HK-2 (cell line): ENCODE results near the gene C1orf167.
A peak's percentile ranks its signal among the peaks of the same experiment; 100 is the strongest.

Experiments
- DNase-seq: peaks from one replicate; pipeline ENCODE4 v3.0.0-alpha.2; 2018; ENCODE audit not compliant: unreplicated experiment

Gene C1orf167, protein sequence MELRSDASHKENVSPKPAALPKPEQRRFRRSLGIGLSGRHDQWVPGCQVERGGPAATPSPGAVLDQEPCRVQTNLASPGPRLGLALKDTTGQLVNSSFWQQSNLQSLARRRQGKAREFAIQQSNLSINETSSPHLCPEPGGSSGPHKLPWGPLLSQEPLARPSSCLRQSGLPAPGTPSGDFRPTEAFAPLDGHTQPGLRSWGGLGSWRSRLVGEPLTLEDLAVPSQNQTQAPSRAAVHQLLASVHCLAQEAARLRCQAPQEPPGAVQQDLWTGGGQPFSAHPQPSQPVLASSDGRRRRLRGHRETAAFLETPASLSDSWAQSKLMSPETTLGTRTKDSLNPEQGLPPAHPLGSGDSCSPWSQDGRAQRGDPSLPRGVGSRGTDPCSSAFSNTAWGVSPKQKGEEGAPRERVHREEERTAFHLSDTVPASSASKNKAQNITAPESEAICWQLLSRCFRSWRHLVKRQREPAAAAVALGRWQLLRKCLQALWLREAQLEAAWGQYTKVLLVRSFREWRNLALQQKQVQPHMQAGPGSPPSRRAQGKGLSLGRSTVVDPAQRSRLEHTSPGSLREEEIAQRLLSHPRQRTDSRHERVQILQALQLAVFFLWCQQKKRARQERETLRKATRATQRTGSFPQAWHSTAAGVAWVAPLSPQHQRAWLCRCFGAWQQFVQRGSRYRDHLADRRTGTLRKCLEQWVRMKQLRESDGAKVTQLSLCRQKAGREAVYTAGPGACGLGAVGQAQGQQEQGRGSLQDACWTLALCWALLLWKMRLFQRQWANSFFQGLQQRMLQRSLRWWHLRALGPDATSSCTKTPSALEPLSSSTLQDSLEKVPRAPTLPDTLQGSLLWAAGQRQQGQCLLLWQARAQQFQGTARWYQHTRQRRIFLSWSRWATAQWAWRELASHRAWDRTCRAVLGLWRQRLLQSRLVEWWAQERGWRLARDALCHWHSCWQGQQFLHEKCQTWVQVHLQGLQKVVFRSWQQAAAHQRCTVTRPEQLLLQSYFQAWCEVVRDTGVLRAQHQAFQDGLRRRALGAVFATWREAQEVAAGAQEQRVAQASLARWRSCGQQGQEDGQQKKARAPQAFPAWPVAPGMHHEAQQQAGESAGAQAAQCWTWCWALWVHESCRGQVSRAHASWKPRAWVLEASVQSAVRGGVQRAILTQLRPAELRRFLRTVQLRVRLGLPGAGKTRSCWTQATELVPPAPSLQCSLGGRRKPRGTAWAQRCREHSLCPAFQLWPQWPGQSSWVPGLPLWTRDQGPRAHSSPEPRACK (N-terminal part only)

DNA sequence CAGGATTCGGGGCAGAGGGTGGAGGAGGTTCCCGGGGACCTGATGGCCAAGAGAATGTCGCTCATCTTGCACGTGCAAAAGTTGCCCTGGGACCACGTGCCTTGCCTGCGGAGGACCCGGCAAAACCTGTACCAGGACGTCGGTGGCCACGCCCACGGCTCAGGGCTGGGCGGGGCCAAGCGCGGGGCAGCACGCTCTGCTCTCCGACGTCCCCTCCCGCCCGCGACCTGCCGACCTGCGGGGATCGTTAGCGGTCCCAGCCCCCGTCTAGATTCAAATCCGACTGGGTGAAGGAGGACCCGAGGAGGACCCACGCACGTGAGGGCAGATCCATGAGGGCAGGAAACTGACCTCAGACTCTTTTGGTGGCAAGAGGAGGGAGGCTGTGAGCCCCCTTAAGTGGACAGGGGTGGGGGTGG is at the start of gene C1orf167:
Gene C1orf167 (plus strand): TSS at position 206 of the 419 bp plus-strand sequence. CDS start 2,208 bp downstream, outside the sequence.
- no peak for DNase-seq

DNA sequence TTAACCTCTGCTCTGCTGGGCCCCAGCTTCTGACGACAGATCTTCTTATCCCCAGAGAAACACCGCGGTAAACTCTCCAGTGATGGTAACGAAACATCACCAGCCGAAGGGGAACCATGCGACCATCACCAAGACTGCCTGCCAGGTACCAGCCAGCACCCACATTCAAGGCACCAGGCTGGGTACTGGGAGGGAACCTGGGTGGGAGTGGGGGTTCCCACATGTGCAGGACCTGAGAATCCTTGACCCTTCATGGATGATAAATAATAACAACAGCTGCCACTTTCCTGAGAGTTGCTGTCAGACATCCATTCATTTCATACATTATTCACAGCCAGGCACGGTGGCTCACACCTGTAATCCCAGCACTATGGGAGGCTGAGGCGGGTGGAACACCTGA is 49.7 kb upstream of the C1orf167 start:
- DNase-seq, result no peak

- no peak for DNase-seq
These were observed 48.9 kb upstream of the C1orf167 start for GRCh38 chr1:11713095-11713494.

GRCh38 chr1:11714831-11715575 is 47.0 kb upstream of the C1orf167 start:
- no peak for DNase-seq

- peak; percentile 63 for DNase-seq
These were observed 42.5 kb upstream of the C1orf167 start for GRCh38 chr1:11719313-11720032.

DNA sequence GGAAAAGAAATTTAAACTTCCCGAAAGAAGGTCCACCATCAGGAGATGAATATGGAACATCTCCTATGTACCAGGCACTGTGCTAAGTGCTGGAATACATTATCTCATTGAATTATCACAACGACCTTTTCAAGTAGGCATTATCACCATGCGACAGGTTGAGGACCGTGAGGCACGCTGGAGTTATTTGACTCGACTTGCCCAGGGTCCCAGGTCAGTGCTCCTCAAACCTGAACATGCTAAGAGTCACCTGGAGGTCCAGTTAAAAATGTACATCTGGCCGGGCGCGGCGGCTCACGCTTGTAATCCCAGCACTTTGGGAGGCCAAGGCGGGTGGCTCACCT is 42.0 kb upstream of the C1orf167 start:
- no peak for DNase-seq

DNA sequence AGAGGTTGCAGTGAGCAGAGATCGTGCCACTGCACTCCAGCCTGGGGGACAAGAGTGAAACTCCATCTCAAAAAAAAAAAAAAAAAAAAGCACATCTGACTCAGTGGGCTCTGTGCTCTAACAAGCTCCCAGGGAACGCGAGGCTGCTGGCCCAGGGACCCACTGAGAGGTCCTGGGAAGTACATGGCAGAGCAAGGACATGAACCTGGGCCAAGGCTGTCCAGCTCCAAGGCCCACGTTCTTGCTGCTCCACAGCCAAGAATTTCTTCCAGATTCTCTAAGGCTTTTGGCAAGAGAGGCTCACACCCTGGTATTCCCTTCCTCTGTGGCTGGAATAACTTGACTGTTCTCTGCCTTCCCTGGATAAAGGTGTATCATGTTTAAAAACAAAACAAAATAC is 41.5 kb upstream of the C1orf167 start:
- no peak for DNase-seq

DNA sequence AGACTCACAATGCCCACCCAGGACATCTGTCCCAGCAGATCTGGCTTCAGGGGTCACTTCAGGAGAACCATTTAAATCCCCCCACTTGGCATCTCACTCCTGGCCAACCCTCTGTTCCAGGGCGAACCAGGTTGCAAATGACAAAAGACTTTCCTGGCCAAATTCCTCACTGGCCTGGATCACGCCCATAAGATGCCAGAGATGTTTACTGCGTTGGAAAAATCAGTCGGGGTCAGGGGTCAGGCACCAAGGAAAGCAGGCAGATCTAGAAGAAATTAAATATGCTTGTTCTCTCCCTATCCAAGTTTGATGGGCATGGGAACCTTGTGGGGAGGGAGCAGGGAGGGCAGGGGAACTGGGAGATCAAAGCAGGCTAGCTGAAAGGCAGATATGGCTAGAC is 40.7 kb upstream of the C1orf167 start:
- no peak for DNase-seq

GRCh38 chr1:11722538-11722937 is 39.5 kb upstream of the C1orf167 start:
- no peak for DNase-seq

DNA sequence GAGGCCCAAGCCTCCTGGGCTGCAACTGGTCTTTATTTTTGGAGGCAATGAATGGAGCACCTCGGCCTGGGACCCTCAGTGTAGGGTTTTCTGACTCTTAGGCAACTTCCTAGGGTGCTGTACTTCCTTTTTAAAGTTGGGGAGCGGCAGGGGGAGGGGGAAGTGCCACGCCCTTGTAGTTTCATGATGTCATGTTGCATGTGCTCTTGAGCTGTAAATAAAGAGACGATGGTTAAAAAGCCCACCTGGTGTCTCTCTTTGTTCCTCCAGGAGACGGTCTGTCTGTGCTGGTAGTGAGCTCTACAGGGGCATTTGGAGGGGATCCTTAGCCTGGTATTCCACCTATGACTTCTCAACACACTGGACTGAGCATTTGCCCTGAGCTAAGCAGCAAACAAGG is 36.4 kb upstream of the C1orf167 start:
- no peak for DNase-seq

- no peak for DNase-seq
These were observed 34.9 kb upstream of the C1orf167 start for GRCh38 chr1:11727119-11727518.

GRCh38 chr1:11728126-11728806 is 33.7 kb upstream of the C1orf167 start:
- no peak for DNase-seq

DNA sequence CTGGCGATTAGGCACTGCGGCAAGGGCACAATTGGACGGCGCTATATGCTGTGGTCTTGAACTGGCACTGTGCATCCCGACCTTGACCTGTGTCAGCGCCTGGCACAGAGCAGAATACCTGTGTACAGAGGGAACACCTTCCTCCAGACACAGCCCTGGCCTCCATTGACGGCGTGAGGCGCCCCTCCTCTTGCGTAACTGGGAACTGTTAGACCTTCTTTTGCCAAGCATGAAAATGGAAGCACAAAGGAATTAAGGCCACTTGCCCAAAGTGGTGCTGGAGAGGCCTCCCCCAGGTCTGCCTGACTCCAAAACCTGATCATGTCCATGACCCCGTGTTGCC is 32.9 kb upstream of the C1orf167 start:
- DNase-seq, result no peak

- DNase-seq, result peak; percentile 79
These were observed 32.2 kb upstream of the C1orf167 start for GRCh38 chr1:11729498-11730428.

GRCh38 chr1:11730429-11730891 is 31.5 kb upstream of the C1orf167 start:
- no peak for DNase-seq

DNA sequence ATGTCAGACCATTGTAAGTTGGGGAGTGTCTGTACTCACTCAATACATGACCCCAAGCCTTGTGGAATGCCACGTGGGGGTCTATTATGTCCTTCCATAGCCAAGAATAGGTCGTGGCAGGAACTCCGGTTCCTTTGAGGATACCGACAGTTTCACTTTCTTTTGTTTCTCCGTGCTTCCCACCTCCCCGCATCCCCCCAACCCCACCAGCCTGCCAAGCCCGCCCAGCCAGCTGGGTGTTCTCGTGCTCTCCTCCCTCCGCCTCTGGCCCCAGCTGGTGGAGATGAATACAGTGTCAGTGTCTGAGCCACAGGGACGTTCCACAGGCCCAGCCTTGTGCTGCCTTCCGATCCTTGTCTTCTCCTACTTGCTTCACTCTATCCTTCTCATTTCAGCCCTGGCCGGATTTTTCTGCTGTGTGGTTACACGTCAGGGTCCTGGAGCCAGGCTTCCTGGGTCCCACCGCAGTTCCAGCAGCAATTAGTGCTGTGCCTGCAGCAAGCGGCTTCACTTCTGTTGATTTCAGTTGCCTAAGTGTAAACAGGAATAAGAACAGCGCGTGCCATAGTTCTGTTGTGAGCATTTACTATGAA is 30.2 kb upstream of the C1orf167 start:
- DNase-seq, result no peak

- DNase-seq, result no peak
These were observed 28.7 kb upstream of the C1orf167 start for GRCh38 chr1:11733306-11733705.

- no peak for DNase-seq
These were observed 26.5 kb upstream of the C1orf167 start for GRCh38 chr1:11735531-11735853.
